Hepatocyte (in vitro differentiated cells): ENCODE results near the gene DNAL4. TPM values are rescaled to one million over a fixed set of nuclear protein-coding genes. Genes with fewer than 3 reads are reported as not detected.

Experiments used
- DNase-seq: peaks from one replicate; pipeline ENCODE4 v3.0.0-alpha.2; 2016; ENCODE audit warnings: low spot score
- H2AFZ ChIP-seq: fragments of 200-600 bp; sonication (generic); 2 replicates; pipeline ENCODE4 v1.6.0; 2016; ENCODE audit warnings: antibody characterized with exemption, mild to moderate bottlenecking
- H3K27ac ChIP-seq: fragments of 200-600 bp; sonication (generic); 2 replicates; pipeline ENCODE4 v1.5.1; 2016; ENCODE audit warnings: mild to moderate bottlenecking
- H3K27me3 ChIP-seq: fragments of 200-600 bp; sonication (generic); 2 replicates; pipeline ENCODE4 v1.6.1; 2016
- H3K36me3 ChIP-seq: fragments of 200-600 bp; sonication (generic); replicated peaks from 2 replicates; pipeline ENCODE4 v1.5.1; 2016; ENCODE audit warnings: low read depth; ENCODE audit not compliant: insufficient read depth
- H3K4me1 ChIP-seq: fragments of 200-600 bp; sonication (generic); 2 replicates; pipeline ENCODE4 v1.5.1; 2016; ENCODE audit warnings: mild to moderate bottlenecking, moderate library complexity; ENCODE audit not compliant: insufficient read depth
- H3K4me2 ChIP-seq: fragments of 200-600 bp; sonication (generic); 2 replicates; pipeline ENCODE4 v1.6.0; 2016
- H3K4me3 ChIP-seq: fragments of 200-600 bp; sonication (generic); 2 replicates; pipeline ENCODE4 v1.5.1; 2016; ENCODE audit warnings: mild to moderate bottlenecking
- H3K79me2 ChIP-seq: fragments of 200-600 bp; sonication (generic); 2 replicates; pipeline ENCODE4 v1.6.0; 2017; ENCODE audit warnings: mild to moderate bottlenecking
- H3K9me2 ChIP-seq: fragments of 200-600 bp; sonication (generic); replicated peaks from 2 replicates; pipeline ENCODE4 v1.6.0; 2017; ENCODE audit warnings: mild to moderate bottlenecking; ENCODE audit not compliant: insufficient read depth
- H3K9me3 ChIP-seq: fragments of 200-600 bp; sonication (generic); 2 replicates; pipeline ENCODE4 v1.5.1; 2016; ENCODE audit warnings: low read depth, mild to moderate bottlenecking
- H4K20me1 ChIP-seq: fragments of 200-600 bp; sonication (generic); 2 replicates; pipeline ENCODE4 v1.6.0; 2016; ENCODE audit warnings: mild to moderate bottlenecking; ENCODE audit not compliant: insufficient read depth, poor library complexity, severe bottlenecking
- CTCF ChIP-seq: fragments of 200-600 bp; sonication (generic); IDR thresholded peaks from 2 replicates; pipeline ENCODE4 v1.5.1; 2016; ENCODE audit warnings: antibody characterized with exemption, mild to moderate bottlenecking; ENCODE audit not compliant: poor library complexity
- EZH2 ChIP-seq: fragments of 200-600 bp; sonication (generic); IDR thresholded peaks from 2 replicates; pipeline ENCODE4 v1.6.1; 2016; ENCODE audit warnings: antibody characterized with exemption, mild to moderate bottlenecking, borderline replicate concordance
- EZH2phosphoT487 ChIP-seq: fragments of 200-600 bp; sonication (generic); IDR thresholded peaks from one replicate; pipeline ENCODE4 v1.6.1; 2018; ENCODE audit warnings: antibody characterized with exemption, mild to moderate bottlenecking, low read depth, moderate library complexity; ENCODE audit not compliant: unreplicated experiment, severe bottlenecking
- WGBS: methylation state at CpG from one replicate; pipeline ENCODE4 v1.1.6; 2016; ENCODE audit warnings: low lambda C conversion rate; ENCODE audit errors: missing lambda C conversion rate; 5-methylcytosine and 5-hydroxymethylcytosine counted together
- polyA plus RNA-seq: library from polyadenylated mRNA; unstranded; fragments of >200 nt; fragmentation: Nextera tagmentation; extraction: Ambion mirVana; gene quantifications from 2 replicates; pipeline ENCODE4 v1.2.1, GENCODE V29; 2016
- total RNA-seq: library from RNA; depleted of rRNA; stranded (reverse); fragments of >200 nt; gene quantifications from 2 replicates; pipeline ENCODE4 v1.2.3, GENCODE V29; 2014

The DNAL4 gene
- total and polyA plus RNA-seq, 2 experiments from 2014 or later = 11.9 to 21.5 TPM

- no peaks in the 10 kb centered on the region for H3K9me2 ChIP-seq
- H3K27me3 ChIP-seq = no peaks in the 10 kb centered on the region
- no peaks in the 10 kb centered on the region for H3K36me3 ChIP-seq
- no peaks in the 10 kb centered on the region for H3K9me3 ChIP-seq
- TF ChIP-seq EZH2phosphoT487 = no peak
- no peak for TF ChIP-seq CTCF
- no peak for TF ChIP-seq EZH2
- no peak overlapping the region for H3K4me3 ChIP-seq
- H3K79me2 ChIP-seq = no peaks in the 10 kb centered on the region
- no peak overlapping the region for H2AFZ ChIP-seq
- no peaks in the 10 kb centered on the region for H4K20me1 ChIP-seq
- DNase-seq = no peak
- H3K27ac ChIP-seq = no peak overlapping the region
- H3K4me1 ChIP-seq = no peaks in the 10 kb centered on the region
- over 99% methylated on average over 7 of the region's 7 CpGs for WGBS
- no peak overlapping the region for H3K4me2 ChIP-seq
These were observed 58.8 kb downstream of the DNAL4 start for GRCh38 chr22:38735126-38735464.

GRCh38 chr22:38734421-38735100 lies 59.4 kb downstream of the DNAL4 start:
- Histone ChIP-seq H3K4me1 (no peaks in the 10 kb centered on the region), H3K27ac (peak overlapping the region; percentile 81)

GRCh38 chr22:38733724-38734381 lies 60.1 kb downstream of the DNAL4 start:
- H3K36me3 ChIP-seq = no peaks in the 10 kb centered on the region
- no peaks in the 10 kb centered on the region for H4K20me1 ChIP-seq
- no peaks in the 10 kb centered on the region for H3K4me1 ChIP-seq
- 82% methylated on average over 8 of the region's 8 CpGs for WGBS
- TF ChIP-seq CTCF (no peak), EZH2phosphoT487 (no peak), EZH2 (no peak)
- no peak overlapping the region for H3K4me3 ChIP-seq
- H3K9me2 ChIP-seq = no peaks in the 10 kb centered on the region
- no peaks in the 10 kb centered on the region for H3K79me2 ChIP-seq
- no peaks in the 10 kb centered on the region for H3K9me3 ChIP-seq
- H3K27ac ChIP-seq = peak overlapping the region; percentile 81
- no peaks in the 10 kb centered on the region for H3K27me3 ChIP-seq
- peak; percentile 28 for DNase-seq
- H3K4me2 ChIP-seq = no peak overlapping the region
- H2AFZ ChIP-seq = no peak overlapping the region

More at GRCh38 chr22:38734421-38735100, 59.4 kb downstream of the DNAL4 start:
- H3K79me2 ChIP-seq = no peaks in the 10 kb centered on the region
- H3K9me3 ChIP-seq = no peaks in the 10 kb centered on the region
- no peaks in the 10 kb centered on the region for H3K36me3 ChIP-seq
- H2AFZ ChIP-seq = no peak overlapping the region
- no peaks in the 10 kb centered on the region for H3K9me2 ChIP-seq
- no peak for DNase-seq
- H3K4me2 ChIP-seq = no peak overlapping the region
- no peaks in the 10 kb centered on the region for H3K27me3 ChIP-seq
- TF ChIP-seq CTCF (no peak), EZH2 (no peak), EZH2phosphoT487 (no peak)
- H4K20me1 ChIP-seq = no peaks in the 10 kb centered on the region
- WGBS = 96% methylated on average over 13 of the region's 13 CpGs
- no peak overlapping the region for H3K4me3 ChIP-seq
